Measurements from ENCODE around the gene MED20.

- TF ChIP-seq GATA2 (IDR thresholded peaks at IDR 0.05; ENCODE audit: low read depth, low read length), result no peak
- no peak for TF ChIP-seq GATA3 (IDR thresholded peaks at IDR 0.05; ENCODE audit: low read depth, low read length)
These were observed 61.6 kb downstream of the MED20 start for GRCh38 chr6:41859356-41859755.

Measured in SH-SY5Y (cell line).